Measurements from ENCODE around the gene TMEM232.

TMEM232 gene

GRCh38 chr5:110517396-110517795 is 209.1 kb downstream of the TMEM232 start:
- DNase-seq (ENCODE audit: low read depth in 2 of 2): no peak

DNA sequence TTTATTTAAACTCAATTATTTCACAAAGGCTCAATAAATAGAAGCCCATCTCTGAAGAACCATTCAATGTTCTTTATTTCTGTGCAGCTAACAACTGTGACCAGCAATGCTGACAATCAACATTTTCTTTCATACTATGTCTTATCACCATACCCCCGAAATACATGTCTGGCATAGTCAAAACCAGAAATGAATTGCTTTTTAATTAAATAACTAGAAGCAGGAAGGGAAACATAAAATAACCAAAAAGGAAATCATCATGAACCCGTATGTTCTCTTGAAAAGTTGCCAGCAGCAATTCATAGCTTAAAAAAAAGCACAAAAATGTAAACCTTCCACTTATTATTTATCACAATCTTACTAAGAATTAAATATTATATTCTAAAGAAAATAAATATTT is 212.4 kb downstream of the TMEM232 start:
- DNase-seq (ENCODE audit: low read depth in 2 of 2): no peak

DNA sequence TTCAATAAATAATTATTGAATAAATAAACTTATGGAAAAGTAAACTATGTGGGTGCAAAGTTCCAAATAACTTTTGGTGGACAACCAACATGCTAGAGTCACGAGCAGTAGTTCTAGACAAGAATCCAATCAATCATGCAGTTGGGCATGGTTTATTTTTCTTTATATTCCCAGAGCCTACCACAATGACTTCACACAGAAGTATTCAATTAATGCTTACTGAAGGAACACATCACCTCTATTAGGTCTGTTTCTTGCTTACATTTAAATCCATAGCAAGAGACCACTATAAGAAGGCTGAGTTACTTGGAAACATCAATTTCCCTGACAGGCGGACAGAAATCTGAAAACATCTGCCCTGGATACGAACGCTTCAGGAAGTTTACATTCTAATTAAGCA is 214.2 kb downstream of the TMEM232 start:
- DNase-seq (ENCODE audit: low read depth in 2 of 2): no peak

GRCh38 chr5:110510146-110510545 is 216.3 kb downstream of the TMEM232 start:
- no peak for DNase-seq (ENCODE audit: low read depth in 2 of 2)

GRCh38 chr5:110507972-110508371 is 218.5 kb downstream of the TMEM232 start:
- DNase-seq (ENCODE audit: low read depth in 2 of 2): no peak

GRCh38 chr5:110506378-110506777 is 220.1 kb downstream of the TMEM232 start:
- no peak for DNase-seq (ENCODE audit: low read depth in 2 of 2)

DNA sequence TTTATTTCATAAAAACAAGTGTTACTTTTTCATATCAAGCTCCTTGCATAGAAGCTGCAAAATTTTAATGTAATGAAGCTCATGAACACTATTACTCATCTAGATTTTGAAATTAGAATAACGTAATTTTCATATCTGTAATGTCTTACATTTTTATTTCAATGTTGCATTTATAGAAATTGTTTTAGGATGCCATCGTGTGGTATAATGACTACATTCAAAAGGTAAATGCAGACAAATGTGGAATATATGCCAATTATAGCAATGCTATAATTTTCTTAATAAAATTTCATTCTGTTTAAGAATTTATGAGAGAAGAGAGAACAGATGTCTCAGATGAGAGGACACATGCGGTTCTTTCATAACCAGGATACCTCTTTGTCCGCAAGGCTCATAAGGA is 230.2 kb downstream of the TMEM232 start:
- no peak for DNase-seq (ENCODE audit: low read depth in 2 of 2)

- DNase-seq (ENCODE audit: low read depth in 2 of 2): no peak
Observed at GRCh38 chr5:110492446-110492845, 234.0 kb downstream of the TMEM232 start.

- no peak for DNase-seq (ENCODE audit: low read depth in 2 of 2)
Observed at GRCh38 chr5:110478895-110479294, 247.6 kb downstream of the TMEM232 start.

DNA sequence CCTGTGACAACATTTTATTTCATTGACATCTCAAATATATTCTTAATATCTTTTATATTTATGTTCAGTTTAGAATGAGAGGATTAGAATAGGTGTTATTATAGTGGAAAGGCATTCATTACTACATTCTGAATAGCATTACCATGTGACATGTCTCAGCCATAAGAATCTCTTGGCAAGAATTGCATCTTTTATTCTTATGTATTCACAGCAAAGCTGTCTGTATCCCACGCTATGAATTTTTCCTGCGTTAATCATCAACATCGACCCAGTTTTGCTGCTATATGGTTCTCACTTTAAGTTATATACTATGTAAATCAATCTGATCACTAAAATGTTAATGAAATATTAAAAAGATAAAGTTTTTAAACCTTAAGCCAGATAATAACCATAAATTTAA is 248.6 kb downstream of the TMEM232 start:
- DNase-seq (ENCODE audit: low read depth in 2 of 2): no peak

DNA sequence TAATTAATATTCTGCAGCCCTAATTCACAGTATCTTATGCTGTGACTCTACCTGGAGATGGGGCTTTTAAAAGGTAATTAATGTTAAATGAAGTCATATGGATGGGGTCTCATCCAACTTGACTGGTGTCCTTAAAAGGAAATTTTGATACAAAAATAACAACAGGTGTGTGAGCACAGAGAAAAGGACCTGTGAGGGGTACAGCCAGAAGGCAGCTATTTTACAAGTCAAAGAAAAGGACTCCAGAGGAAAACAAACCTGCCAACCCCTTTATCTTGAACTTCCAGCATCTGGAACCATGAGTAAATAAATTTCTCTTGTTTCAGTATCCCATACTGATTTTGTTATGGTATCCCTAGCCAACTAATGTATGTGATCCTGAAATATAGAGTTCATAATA is 250.3 kb downstream of the TMEM232 start:
- no peak for DNase-seq (ENCODE audit: low read depth in 2 of 2)

DNA sequence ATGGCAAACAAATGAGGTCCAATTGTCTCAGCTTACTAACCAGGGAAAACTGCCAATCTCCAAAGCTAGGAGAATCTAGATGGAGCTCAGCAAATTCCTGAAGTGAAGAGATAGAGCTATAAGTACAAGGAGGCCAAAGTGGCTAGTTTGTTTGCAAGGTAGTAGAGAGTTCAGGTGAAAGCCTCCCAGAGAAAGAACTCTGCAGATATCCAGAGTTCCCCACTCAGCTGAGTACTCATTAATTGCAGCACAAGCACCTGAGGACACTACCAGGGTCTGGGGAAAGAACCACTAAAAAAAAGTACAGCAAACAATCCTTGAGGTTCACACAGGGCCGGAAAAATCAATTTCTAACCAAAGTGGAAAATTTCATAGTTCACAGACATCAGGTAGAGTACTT is 250.9 kb downstream of the TMEM232 start:
- DNase-seq (ENCODE audit: low read depth in 2 of 2): no peak

GRCh38 chr5:110469486-110469885 is 257.0 kb downstream of the TMEM232 start:
- no peak for DNase-seq (ENCODE audit: low read depth in 2 of 2)

GRCh38 chr5:110463106-110463505 is 263.4 kb downstream of the TMEM232 start:
- DNase-seq (ENCODE audit: low read depth in 2 of 2): no peak

GRCh38 chr5:110460837-110461236 is 265.6 kb downstream of the TMEM232 start:
- DNase-seq (ENCODE audit: low read depth in 2 of 2): no peak

GRCh38 chr5:110458313-110458712 is 268.2 kb downstream of the TMEM232 start:
- no peak for DNase-seq (ENCODE audit: low read depth in 2 of 2)

GRCh38 chr5:110442856-110443255 is 283.6 kb downstream of the TMEM232 start:
- DNase-seq (ENCODE audit: low read depth in 2 of 2): no peak

GRCh38 chr5:110441035-110441434 is 285.4 kb downstream of the TMEM232 start:
- no peak for DNase-seq (ENCODE audit: low read depth in 2 of 2)

DNA sequence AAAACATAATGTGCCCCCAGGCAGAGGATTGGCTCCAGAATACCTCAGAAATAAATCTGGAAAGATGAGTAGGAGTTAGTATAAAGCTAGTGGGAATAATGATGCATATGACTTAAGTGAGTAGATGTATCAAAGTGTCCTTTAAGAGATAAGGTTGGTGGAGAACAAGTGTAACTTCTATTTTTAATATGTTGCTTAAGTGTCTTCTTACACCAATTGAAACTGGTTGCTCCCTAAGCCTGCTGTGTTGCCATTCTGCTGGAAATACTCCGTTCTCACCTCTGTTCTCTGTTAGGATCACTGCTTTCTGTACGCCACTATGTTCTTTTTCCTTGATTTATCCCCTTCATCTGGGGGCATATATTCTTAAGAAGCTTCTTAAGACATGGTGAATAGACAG is 286.4 kb downstream of the TMEM232 start:
- DNase-seq (ENCODE audit: low read depth in 2 of 2): no peak

DNA sequence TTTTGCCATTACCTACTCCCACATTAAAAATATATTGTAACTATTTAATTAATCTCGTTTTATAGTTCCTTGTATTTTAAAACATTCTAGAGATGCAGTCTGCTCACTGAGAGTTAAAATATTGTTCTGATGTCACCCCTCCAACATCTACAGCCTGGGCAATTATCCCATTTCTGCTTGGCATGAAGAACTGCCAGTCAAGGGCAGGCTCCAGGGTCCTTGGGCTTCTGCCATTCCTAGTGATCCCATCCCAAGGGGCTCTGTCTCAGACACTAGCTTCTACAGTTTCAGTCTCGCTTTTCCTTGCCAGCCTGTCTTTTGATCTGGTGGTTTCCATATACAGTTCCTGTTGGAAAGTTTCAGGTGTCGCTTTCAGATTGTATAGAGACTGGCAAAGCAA is 287.2 kb downstream of the TMEM232 start:
- DNase-seq (ENCODE audit: low read depth in 2 of 2): no peak

DNA sequence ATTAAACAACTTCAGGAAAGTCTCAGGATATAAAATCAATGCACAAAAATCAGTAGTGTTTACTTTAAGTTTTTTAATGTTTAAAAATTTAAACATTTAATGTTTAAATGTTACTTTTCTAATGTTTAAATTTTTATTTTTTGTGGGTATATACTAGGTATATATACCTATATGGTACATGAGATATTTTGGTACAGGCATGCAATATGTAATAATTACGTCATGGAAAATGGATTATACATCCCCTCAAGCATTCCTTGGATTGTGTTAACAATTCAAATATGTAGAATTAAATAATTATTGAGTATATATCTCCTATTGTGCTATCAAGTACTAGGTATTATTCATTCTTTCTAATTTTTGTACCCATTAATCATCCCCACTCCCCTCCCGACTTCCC is 291.3 kb downstream of the TMEM232 start:
- no peak for DNase-seq (ENCODE audit: low read depth in 2 of 2)

GRCh38 chr5:110431603-110432002 is 294.9 kb downstream of the TMEM232 start:
- DNase-seq (ENCODE audit: low read depth in 2 of 2): no peak

- no peak for DNase-seq (ENCODE audit: low read depth in 2 of 2)
Observed at GRCh38 chr5:110414360-110414759, 312.1 kb downstream of the TMEM232 start.

DNA sequence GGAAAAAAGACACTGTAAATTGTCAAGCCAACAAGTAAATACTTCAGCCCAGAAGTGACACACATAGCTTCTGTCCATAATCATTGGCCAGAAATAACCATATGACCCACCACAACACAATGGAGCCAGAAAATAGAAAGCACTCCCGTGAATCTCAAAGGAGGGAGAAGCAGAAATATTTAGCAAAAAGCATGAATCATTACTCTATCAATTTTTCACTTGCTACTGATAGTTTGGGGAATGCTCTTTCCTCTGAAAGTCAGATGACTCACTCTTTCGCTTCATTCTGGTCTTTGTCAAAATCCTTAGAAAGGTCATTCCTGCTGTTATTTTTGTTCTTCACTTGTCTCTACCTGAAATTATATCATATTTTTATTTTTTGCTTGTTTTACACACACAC is 312.6 kb downstream of the TMEM232 start:
- no peak for DNase-seq (ENCODE audit: low read depth in 2 of 2)

GRCh38 chr5:110409571-110409970 is 316.9 kb downstream of the TMEM232 start:
- no peak for DNase-seq (ENCODE audit: low read depth in 2 of 2)

All from stimulated activated CD8-positive, alpha-beta memory T cell treated with anti-CD3 and anti-CD28 coated beads, Interleukin-15, amount 100 ng/mL, for 48 hours (primary cell).